Transverse colon (tissue), 4 donors: ENCODE results near the gene MYOC. TPM values are rescaled to one million over a fixed set of nuclear protein-coding genes. Genes with fewer than 3 reads are reported as not detected.
"Not testable (repeated sequence)": the region's sequence is repeated elsewhere in the genome, so short reads cannot be mapped to it uniquely, and the experiment has no call there.

ENCODE experiments used
- DNase-seq: peaks from one replicate; pipeline ENCODE4 v3.0.0-alpha.2; 2019
- H3K27ac ChIP-seq, 4 donors: fragments of 200-600 bp; sonication (generic); 2 replicates each; pipeline ENCODE4 v1.5.1; 2016 to 2018; ENCODE audit warnings: inconsistent platforms in 4 of 4
- H3K27me3 ChIP-seq: fragments of 200-600 bp; sonication (generic); 2 replicates; pipeline ENCODE4 v1.5.1; 2017; ENCODE audit warnings: inconsistent platforms
- H3K36me3 ChIP-seq, 4 donors: fragments of 200-600 bp; sonication (generic); 2 replicates each; pipeline ENCODE4 v1.5.1; 2017 to 2019; ENCODE audit warnings: inconsistent platforms in 4 of 4
- H3K4me1 ChIP-seq, 4 donors: fragments of 200-600 bp; sonication (generic); 2 replicates each; pipeline ENCODE4 v1.5.1; 2017 to 2020; ENCODE audit warnings: inconsistent platforms in 4 of 4
- H3K4me3 ChIP-seq, 4 donors: fragments of 200-600 bp; sonication (generic); 1 replicate in 1 of 4; 2 replicates in 3 of 4; pipeline versions ENCODE4 v1.5.1 to v1.6.1; 2017 to 2019; ENCODE audit warnings: inconsistent platforms in 4 of 4
- H3K9me3 ChIP-seq, 2 donors: fragments of 200-600 bp; sonication (generic); 2 replicates each; pipeline ENCODE4 v1.5.1; 2017 to 2019; ENCODE audit warnings: inconsistent platforms in 2 of 2
- EP300 ChIP-seq: sonication (generic); formaldehyde crosslinking; IDR thresholded peaks from one replicate; pipeline ENCODE4 v1.6.1; 2017; ENCODE audit warnings: antibody characterized with exemption, low read depth
- POLR2A ChIP-seq: fragments of 450-650 bp; IDR thresholded peaks from one replicate; pipeline ENCODE4 v1.6.1; 2016; ENCODE audit warnings: antibody characterized with exemption, mild to moderate bottlenecking, moderate library complexity
- POLR2AphosphoS5 ChIP-seq, 3 donors: sonication (generic); formaldehyde crosslinking; IDR thresholded peaks; one replicate each; pipeline ENCODE4 v1.6.1; 2016; ENCODE audit warnings: antibody characterized with exemption in 3 of 3
- WGBS, 2 donors: methylation state at CpG; one replicate each; pipeline ENCODE4 v1.1.5; 2018; ENCODE audit warnings: low coverage in 1 of 2; 5-methylcytosine and 5-hydroxymethylcytosine counted together
- in situ Hi-C, 4 donors: fragments of 200-750 bp; cut with MboI; loops; one replicate each; pipeline versions ENCODE4 v1.15.0 to v1.15.1; 2017; ENCODE audit warnings: low sequenced_read_pairs in 3 of 4, low pct_ligation_motif_present in 1 of 4, low pct_unique_long_range_greater_than_20kb in 1 of 4
- intact Hi-C: fragments of 100-400 bp; cut with DNase I; formaldehyde crosslinking; loops from one replicate; pipeline ENCODE4 v1.15.1; 2023; ENCODE audit warnings: low total_unique reads
- total RNA-seq, 4 donors: library from RNA; depleted of rRNA; stranded (reverse); fragments of >200 nt; gene quantifications; one replicate each; pipeline ENCODE4 v1.1.0, GENCODE V29; 2016
- TF ChIP-seq, protein P1 (sequence below), 5 experiments: fragments of 200-600 bp in 3 of 5; fragments of 450-650 bp in 2 of 5; sonication (generic) in 3 of 5; IDR thresholded peaks; 1 replicate in 2 of 5; 2 replicates in 3 of 5; pipeline ENCODE4 v1.5.1; 2016 to 2017; ENCODE audit warnings: antibody characterized with exemption in 5 of 5, inconsistent platforms in 3 of 5, mild to moderate bottlenecking in 2 of 5, moderate library complexity in 1 of 5

MYOC gene
- total RNA-seq, 4 donors from 2014 or later = 0.40 to 7.6 (median 2.5) TPM

DNA sequence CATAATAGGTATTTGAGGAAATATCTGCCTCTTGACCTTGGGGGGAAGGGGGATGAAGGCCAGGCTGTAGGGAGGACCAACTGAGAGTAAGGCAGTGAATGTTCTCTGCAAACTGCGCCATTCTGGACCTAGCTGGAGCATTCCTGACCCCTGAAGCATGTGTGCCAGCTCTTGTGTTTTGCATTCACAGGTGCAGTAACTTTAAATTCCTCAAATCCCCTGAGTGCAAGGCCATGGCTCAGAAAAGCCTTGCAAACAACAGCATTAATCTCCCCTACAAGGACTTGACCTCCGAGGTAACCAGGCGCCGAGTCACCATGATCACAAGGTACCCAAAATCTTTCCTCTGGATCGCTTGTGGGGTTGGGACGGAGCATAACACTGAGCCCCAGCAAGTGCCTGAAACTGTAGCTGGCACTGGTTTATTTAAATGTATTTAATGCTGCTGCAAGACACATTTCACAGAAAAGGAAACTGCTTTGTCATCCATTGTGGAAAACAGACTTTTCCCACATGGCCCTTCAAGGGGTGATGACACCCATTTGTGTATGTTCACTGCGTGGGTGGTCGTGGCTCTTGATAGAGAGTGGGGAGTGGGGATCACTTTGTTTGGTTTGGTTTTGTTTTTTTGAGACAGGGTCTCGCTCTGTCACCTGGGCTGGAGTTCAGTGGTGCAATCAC is 28.7 kb downstream of the MYOC start:
- Histone ChIP-seq H3K9me3 (no peaks in the 10 kb centered on the region), H3K27me3 (no peaks in the 10 kb centered on the region), H3K4me1 (no peaks in the 10 kb centered on the region), H3K36me3 (no peaks in the 10 kb centered on the region), H3K4me3 (no peak overlapping the region), H3K27ac (no peak overlapping the region)
- TF ChIP-seq POLR2AphosphoS5 (IDR thresholded peaks at IDR 0.05) (no peak), EP300 (no peak), POLR2A (no peak)
- TF ChIP-seq, protein P1, sequence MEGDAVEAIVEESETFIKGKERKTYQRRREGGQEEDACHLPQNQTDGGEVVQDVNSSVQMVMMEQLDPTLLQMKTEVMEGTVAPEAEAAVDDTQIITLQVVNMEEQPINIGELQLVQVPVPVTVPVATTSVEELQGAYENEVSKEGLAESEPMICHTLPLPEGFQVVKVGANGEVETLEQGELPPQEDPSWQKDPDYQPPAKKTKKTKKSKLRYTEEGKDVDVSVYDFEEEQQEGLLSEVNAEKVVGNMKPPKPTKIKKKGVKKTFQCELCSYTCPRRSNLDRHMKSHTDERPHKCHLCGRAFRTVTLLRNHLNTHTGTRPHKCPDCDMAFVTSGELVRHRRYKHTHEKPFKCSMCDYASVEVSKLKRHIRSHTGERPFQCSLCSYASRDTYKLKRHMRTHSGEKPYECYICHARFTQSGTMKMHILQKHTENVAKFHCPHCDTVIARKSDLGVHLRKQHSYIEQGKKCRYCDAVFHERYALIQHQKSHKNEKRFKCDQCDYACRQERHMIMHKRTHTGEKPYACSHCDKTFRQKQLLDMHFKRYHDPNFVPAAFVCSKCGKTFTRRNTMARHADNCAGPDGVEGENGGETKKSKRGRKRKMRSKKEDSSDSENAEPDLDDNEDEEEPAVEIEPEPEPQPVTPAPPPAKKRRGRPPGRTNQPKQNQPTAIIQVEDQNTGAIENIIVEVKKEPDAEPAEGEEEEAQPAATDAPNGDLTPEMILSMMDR (IDR thresholded peaks at IDR 0.05) = no peak
- intact Hi-C loops (no loop called here), in situ Hi-C loops (no loop called here)
- DNase-seq = no peak
- 76 to 100% methylated on average over 1 to 9 of the region's 9 CpGs for WGBS, 2 donors

DNA sequence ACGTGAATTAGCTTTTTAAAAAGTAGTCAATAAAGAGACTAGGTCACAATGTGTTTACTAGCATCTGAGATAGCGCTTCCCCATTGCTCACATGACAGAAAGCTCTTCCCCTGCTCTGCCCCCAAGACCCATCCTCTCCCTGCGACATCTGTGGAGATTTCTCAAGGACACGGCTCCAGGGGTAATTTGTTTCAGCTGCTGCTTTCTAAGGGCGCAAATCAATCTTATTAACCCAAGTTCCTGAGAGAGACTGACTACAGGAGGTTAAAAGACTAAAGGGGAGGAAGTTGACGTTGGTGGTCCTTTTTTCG is 30.4 kb downstream of the MYOC start, which contains the start of gene MYOCOS:
TSS of gene MYOCOS (plus strand) at position 92 of the 311 bp plus-strand sequence. CDS start 1,641 bp downstream, outside the sequence.
- Histone ChIP-seq H3K4me1 (no peaks in the 10 kb centered on the region), H3K36me3 (no peaks in the 10 kb centered on the region), H3K4me3 (no peak within 1 kb of the TSS), H3K27me3 (no peaks in the 10 kb centered on the region), H3K27ac (no peak within 1 kb of the TSS), H3K9me3 (no peaks in the 10 kb centered on the region)
- TF ChIP-seq EP300 (no peak), POLR2A (no peak), POLR2AphosphoS5 (IDR thresholded peaks at IDR 0.05) (no peak)
- TF ChIP-seq, protein P1 (IDR thresholded peaks at IDR 0.05) = no peak
- in situ Hi-C loops = no loop called here
- no peak for DNase-seq
- intact Hi-C loops = no loop called here
- 81 to 83% methylated on average over 6 to 7 of the region's 7 CpGs for WGBS, 2 donors

DNA sequence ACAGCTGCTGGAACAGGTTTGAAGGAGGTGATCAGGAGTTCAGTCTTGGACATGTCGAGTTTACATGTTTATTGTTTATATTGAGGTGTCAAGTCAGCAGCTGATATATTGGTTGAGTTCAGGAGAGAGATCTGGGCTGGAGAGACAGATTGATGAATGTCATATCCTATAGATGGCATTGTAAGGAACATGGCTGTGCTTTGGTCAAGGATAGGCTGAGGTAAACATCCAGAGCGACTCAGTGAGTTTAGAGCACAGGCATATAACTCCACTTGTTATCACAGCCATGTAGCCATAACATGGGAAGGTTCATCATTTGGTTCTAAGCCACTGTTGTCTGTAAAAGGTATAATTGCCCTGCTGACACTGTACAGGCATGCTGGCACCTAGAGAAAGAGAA is 35.9 kb downstream of the MYOC start:
- Histone ChIP-seq H3K36me3 (no peaks in the 10 kb centered on the region), H3K4me1 (no peaks in the 10 kb centered on the region), H3K27me3 (no peaks in the 10 kb centered on the region), H3K9me3 (no peaks in the 10 kb centered on the region), H3K27ac (no peak overlapping the region), H3K4me3 (no peak overlapping the region)
- TF ChIP-seq EP300 (no peak), POLR2A (no peak), POLR2AphosphoS5 (IDR thresholded peaks at IDR 0.05) (no peak)
- TF ChIP-seq, protein P1 (IDR thresholded peaks at IDR 0.05) = no peak
- in situ Hi-C loops (no loop called here), intact Hi-C loops (no loop called here)
- 83% methylated on average over 2 of the region's 2 CpGs; no CpG with 5 or more reads in 1 of the 2 donors for WGBS, 2 donors
- DNase-seq = no peak

DNA sequence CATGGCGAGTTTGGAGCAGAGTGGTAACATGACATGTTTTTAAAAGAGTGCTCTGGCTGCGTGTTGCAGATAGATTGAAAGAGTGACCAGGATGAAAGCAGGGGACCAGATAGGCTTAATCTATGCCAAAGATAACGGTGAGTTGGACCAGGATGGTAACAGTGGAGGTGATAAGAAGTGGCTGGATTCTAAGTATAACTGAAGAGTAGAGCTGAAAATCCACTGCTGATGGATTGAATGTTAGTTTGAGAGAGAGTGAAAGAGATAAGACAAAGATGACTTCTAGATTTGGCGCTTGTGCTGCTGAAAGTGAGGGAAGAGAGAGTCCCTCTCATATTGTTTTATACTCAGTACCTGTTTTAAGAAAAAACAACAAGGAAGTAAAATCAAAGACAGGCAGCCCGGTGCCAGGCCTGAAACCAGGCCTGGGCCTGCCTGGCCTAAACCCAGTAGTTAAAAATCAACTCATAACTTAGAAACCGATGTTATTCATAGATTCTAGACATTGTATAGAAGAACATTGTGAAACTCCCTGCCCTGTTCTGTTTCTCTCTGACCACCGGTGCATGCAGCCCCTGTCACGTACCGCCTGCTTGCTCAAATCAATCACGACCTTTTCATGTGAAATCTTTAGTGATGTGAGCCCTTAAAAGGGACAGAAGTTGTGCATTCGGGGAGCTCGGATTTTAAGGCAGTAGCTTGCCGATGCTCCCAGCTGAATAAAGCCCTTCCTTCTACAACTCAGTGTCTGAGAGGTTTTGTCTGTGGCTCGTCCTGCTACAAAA is 37.2 kb downstream of the MYOC start:
- in situ Hi-C loops, H3K4me1 ChIP-seq, intact Hi-C loops, H3K36me3 ChIP-seq, DNase-seq, H3K4me3 ChIP-seq, H3K27ac ChIP-seq, H3K27me3 ChIP-seq, H3K9me3 ChIP-seq: not testable (repeated sequence)
- WGBS, 2 donors = 74 to 78% methylated on average over 8 to 14 of the region's 14 CpGs
